Ovary (tissue), 3 donors: ENCODE measurements around the gene RUFY4.
"Not testable (repeated sequence)": the region's sequence is repeated elsewhere in the genome, so short reads cannot be mapped to it uniquely, and the experiment has no call there.

Source experiments
- POLR2A ChIP-seq: fragments of 450-650 bp; IDR thresholded peaks from one replicate; pipeline ENCODE4 v1.6.1; 2017; ENCODE audit warnings: antibody characterized with exemption, mild to moderate bottlenecking, moderate library complexity
- TF ChIP-seq, protein P1 (sequence below), 3 donors: fragments of 450-650 bp in 2 of 3; fragments of 200-600 bp in 1 of 3; IDR thresholded peaks; one replicate each; pipeline versions ENCODE4 v1.5.1 to v1.8.0; 2016 to 2022; ENCODE audit warnings: antibody characterized with exemption in 3 of 3, mild to moderate bottlenecking in 1 of 3
- donor health status: DM: no; HTN: no; CAD: no.

DNA sequence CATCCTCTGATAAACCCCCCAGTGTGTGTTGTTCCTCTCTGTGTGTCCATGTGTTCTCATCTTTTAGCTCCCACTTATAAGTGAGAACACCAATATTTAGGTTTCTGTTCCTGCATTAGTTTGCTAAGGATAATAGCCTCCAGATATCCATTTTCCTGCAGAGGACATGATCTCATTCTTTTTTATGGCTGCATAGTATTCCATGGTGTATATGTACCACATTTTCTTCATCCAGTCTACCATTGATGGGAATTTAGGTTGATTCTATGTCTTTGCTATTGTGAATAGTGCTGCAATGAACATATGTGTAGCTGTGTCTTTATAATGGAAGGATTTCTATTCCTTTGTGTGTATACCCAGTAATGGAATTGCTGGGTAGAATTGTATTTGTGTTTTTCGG, 24.5 kb upstream of the RUFY4 start:
- TF ChIP-seq, protein P1, sequence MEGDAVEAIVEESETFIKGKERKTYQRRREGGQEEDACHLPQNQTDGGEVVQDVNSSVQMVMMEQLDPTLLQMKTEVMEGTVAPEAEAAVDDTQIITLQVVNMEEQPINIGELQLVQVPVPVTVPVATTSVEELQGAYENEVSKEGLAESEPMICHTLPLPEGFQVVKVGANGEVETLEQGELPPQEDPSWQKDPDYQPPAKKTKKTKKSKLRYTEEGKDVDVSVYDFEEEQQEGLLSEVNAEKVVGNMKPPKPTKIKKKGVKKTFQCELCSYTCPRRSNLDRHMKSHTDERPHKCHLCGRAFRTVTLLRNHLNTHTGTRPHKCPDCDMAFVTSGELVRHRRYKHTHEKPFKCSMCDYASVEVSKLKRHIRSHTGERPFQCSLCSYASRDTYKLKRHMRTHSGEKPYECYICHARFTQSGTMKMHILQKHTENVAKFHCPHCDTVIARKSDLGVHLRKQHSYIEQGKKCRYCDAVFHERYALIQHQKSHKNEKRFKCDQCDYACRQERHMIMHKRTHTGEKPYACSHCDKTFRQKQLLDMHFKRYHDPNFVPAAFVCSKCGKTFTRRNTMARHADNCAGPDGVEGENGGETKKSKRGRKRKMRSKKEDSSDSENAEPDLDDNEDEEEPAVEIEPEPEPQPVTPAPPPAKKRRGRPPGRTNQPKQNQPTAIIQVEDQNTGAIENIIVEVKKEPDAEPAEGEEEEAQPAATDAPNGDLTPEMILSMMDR (IDR thresholded peaks at IDR 0.05) = not testable (repeated sequence)
- not testable (repeated sequence) for TF ChIP-seq POLR2A
